ENCODE results near the gene NFIA. TPM values are rescaled to one million over a fixed set of nuclear protein-coding genes. Genes with fewer than 3 reads are reported as not detected.

The NFIA gene
- total and polyA plus RNA-seq, 2 of the 13 experiments (the other 11 are each of a cell fraction or from before 2014, with no cell fraction given): 14.7 to 28.5 TPM

- intact Hi-C loops (cut with micrococcal nuclease; ENCODE audit: unreplicated experiment): no loop called here
- no peaks in the 10 kb centered on the region for H3K79me2 ChIP-seq (ENCODE audit: insufficient read depth, low read length)
- TF ChIP-seq SNAI1 (CRISPR knock-in tag; IDR thresholded peaks at IDR 0.05; ENCODE audit: borderline replicate concordance) (no peak), ZNF343 (CRISPR knock-in tag; IDR thresholded peaks at IDR 0.05) (no peak), ZNF576 (CRISPR knock-in tag; IDR thresholded peaks at IDR 0.05) (no peak), ZBTB44 (CRISPR knock-in tag; IDR thresholded peaks at IDR 0.05) (no peak), RNF2 (conservative IDR thresholded peaks at IDR 0.05; ENCODE audit: low read depth) (no peak), FLYWCH1 (CRISPR knock-in tag; IDR thresholded peaks at IDR 0.05) (no peak), PHF20 (CRISPR knock-in tag; IDR thresholded peaks at IDR 0.05) (no peak), ZSCAN12 (CRISPR knock-in tag; IDR thresholded peaks at IDR 0.05) (no peak), DNMT1 (CRISPR knock-in tag; IDR thresholded peaks at IDR 0.05) (no peak)
- DNase-seq (ENCODE audit: low spot score) (no peak), FAIRE-seq (no peak), ATAC-seq (no peak)
- no peak overlapping the region for H3K27ac ChIP-seq (ENCODE audit: extremely low read length, insufficient read depth, low read length)
- 94% methylated on average over 2 of the region's 2 CpGs for WGBS (ENCODE audit: low lambda C conversion rate)
- H3K27me3 ChIP-seq (ENCODE audit: control insufficient read depth in 1 of 2, insufficient read depth in 2 of 2, low read length in 2 of 2): no peaks in the 10 kb centered on the region
- no peak overlapping the region for H2AFZ ChIP-seq (ENCODE audit: low read length)
- H3K4me3 ChIP-seq (replicated peaks in 1 of 3; ENCODE audit: insufficient read depth in 1 of 3, low read depth in 2 of 3, low read length in 3 of 3): no peak overlapping the region
- ChIA-PET CTCF (ENCODE audit: low intra/inter-chr PET ratio, low total read pairs) (no interaction called here), POLR2A (no interaction called here)
- H4K20me1 ChIP-seq (ENCODE audit: insufficient read depth, low read length): no peaks in the 10 kb centered on the region
- H3K9me3 ChIP-seq (ENCODE audit: low read length): no peaks in the 10 kb centered on the region
- H3K9ac ChIP-seq (ENCODE audit: insufficient read depth, low read depth, low read length): no peak overlapping the region
- in situ Hi-C loops (cut with HindIII; ENCODE audit: extremely low pct_ligation_motif_present, low pct_unique_long_range_greater_than_20kb): no loop called here
- no peaks in the 10 kb centered on the region for H3K4me1 ChIP-seq (ENCODE audit: insufficient read depth, low read length)
- H3K36me3 ChIP-seq (replicated peaks in 1 of 2; ENCODE audit: control insufficient read depth in 1 of 2, insufficient read depth in 2 of 2, low read length in 2 of 2): peaks cover 20 to 84% of the 10 kb centered on the region in 2 experiments
- BruUV-seq (replicated peaks): no TSS peak
- no peak overlapping the region for H3K4me2 ChIP-seq (ENCODE audit: low read depth, low read length)
Measured at GRCh38 chr1:61386770-61387169, 304.4 kb downstream of the NFIA start.
